ENCODE measurements around the gene ARFGAP2.

ARFGAP2 gene

DNA sequence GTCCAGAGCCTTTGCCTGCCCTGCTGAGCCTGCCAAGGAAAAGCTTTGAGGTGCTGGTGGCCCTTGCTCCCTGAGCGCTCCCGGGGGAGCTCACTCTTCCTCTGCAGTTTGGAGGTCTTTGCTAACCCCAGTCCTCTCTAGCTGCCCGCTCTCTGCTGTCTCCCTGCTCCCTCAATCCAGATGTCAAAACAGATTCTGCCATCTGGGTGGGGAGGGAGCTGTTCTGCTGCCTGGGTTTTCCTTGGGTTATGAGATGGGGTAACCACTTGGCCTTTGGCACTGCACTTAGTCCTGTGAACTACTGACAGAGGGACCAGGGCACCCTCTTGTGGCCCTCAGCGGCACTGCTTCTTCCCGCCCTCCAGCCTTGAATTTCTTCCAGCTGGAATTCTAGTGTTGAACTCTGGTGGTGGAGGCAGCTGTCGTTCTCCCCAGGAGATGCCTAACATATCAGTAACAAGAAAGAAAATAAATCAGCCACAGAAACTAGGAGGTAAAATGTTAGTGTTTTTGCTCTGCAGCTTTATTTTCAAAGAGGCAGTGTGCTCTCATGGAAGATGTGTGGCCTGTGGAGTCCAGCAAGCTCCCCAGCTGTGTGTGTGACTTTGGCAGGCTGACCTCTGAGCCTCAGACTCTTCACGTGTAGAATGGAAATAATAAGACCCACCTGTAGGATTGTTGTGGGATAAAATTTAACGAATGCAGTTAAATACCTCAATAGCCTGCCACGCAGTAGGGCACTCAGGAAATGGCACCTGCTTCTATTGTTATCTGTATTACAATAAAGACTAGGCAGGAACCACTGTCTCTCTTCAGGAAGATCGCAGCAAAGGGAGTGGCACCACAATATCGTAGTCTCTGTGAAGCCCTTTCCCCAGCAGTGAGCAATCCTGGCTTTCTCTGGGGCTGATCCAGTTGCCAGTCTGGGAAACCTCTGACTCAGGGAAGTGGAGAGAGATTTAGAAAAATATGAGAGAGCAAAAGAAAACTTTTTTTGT, 23.4 kb downstream of the ARFGAP2 start:
- TF ChIP-seq, protein P1, sequence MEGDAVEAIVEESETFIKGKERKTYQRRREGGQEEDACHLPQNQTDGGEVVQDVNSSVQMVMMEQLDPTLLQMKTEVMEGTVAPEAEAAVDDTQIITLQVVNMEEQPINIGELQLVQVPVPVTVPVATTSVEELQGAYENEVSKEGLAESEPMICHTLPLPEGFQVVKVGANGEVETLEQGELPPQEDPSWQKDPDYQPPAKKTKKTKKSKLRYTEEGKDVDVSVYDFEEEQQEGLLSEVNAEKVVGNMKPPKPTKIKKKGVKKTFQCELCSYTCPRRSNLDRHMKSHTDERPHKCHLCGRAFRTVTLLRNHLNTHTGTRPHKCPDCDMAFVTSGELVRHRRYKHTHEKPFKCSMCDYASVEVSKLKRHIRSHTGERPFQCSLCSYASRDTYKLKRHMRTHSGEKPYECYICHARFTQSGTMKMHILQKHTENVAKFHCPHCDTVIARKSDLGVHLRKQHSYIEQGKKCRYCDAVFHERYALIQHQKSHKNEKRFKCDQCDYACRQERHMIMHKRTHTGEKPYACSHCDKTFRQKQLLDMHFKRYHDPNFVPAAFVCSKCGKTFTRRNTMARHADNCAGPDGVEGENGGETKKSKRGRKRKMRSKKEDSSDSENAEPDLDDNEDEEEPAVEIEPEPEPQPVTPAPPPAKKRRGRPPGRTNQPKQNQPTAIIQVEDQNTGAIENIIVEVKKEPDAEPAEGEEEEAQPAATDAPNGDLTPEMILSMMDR (IDR thresholded peaks at IDR 0.05; ENCODE audit: low read depth, low read length), result peak; percentile 100
- peak; percentile 63 for DNase-seq (ENCODE audit: extremely low read depth, low read depth)

- TF ChIP-seq, protein P1 (IDR thresholded peaks at IDR 0.05; ENCODE audit: low read depth, low read length), result no peak
- no peak for DNase-seq (ENCODE audit: extremely low read depth, low read depth)
These were observed 24.3 kb downstream of the ARFGAP2 start for GRCh38 chr11:47152126-47152952.

- TF ChIP-seq, protein P1 (IDR thresholded peaks at IDR 0.05; ENCODE audit: low read depth, low read length), result no peak
- no peak for DNase-seq (ENCODE audit: extremely low read depth, low read depth)
These were observed 26.9 kb downstream of the ARFGAP2 start for GRCh38 chr11:47149782-47150181.

DNA sequence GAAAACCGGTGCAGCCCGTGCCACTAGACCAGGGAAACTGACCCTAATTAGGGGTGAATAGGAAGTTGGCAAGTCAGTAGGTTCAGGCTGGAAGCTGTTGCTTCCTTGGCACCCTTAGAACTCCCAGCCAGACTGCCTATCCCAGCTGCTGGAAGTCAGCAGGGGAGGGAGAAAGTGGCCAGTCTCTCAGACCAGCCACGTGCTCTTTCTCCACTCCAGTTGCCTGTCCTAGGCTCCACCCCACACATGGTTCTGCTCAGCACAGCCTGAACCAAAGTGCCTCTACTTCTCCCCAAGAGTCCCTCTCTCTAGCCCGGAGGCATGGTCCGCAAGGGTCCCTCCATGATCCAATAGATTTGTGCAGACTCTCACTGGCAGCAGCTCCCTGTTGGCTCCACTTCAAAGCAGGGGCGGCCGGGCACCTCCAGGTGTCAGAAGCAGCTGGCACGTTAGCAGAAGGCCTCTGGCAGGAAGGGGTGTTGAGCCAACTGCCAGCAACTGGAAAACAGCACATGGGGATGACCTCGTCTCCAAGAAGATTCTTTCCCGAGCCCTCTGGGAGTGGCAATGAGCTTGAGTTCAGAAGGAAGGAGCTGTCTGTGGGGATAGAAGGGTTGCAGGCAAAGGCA, 27.7 kb downstream of the ARFGAP2 start:
- TF ChIP-seq, protein P1 (IDR thresholded peaks at IDR 0.05; ENCODE audit: low read depth, low read length), result no peak
- peak; percentile 5 for DNase-seq (ENCODE audit: extremely low read depth, low read depth)

- DNase-seq (ENCODE audit: extremely low read depth, low read depth), result no peak
- TF ChIP-seq, protein P1 (IDR thresholded peaks at IDR 0.05; ENCODE audit: low read depth, low read length), result no peak
These were observed 28.4 kb downstream of the ARFGAP2 start for GRCh38 chr11:47148270-47148669.

DNA sequence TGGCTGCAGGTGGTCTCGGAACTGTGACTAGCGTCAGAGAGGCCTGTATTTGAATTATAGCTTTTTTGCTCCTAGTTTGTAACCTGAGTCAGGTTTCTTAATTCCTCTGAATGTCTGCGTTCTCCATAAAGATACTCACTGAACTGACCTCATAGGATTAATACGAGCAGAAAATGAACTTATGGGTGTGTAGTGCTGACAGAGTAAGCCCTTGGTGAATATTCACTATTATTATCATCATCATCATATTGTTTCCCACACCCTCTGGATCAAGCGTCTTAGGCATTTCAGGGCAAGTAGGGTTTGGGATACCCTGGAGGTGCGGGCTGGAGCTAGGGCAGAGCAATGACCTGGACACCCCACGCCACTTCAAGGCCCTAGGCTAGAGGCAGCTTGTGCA, 29.0 kb downstream of the ARFGAP2 start:
- TF ChIP-seq, protein P1 (IDR thresholded peaks at IDR 0.05; ENCODE audit: low read depth, low read length), result no peak
- DNase-seq (ENCODE audit: extremely low read depth, low read depth), result no peak

Measured in AG09319 (cell line).